Upper lobe of right lung (tissue), 1 donor: Measurements from ENCODE around the gene ADD1. TPM values are rescaled to one million over a fixed set of nuclear protein-coding genes. Genes with fewer than 3 reads are reported as not detected.
A peak's percentile ranks its signal among the peaks of the same experiment; 100 is the strongest.

ENCODE experiments used
- ATAC-seq: fragments of 200-7000 bp; cut with Tn5 transposase; one replicate; pipeline ENCODE4 v1.9.1; 2020; ENCODE audit warnings: mild to moderate bottlenecking, moderate library complexity
- DNase-seq: peaks from one replicate; pipeline ENCODE4 v3.0.0-alpha.2; 2020
- H3K27ac ChIP-seq: fragments of 200-600 bp; one replicate; pipeline ENCODE4 v1.8.0; 2022
- H3K27me3 ChIP-seq: fragments of 200-600 bp; one replicate; pipeline ENCODE4 v1.8.0; 2022; ENCODE audit warnings: mild to moderate bottlenecking
- H3K36me3 ChIP-seq: fragments of 200-600 bp; one replicate; pipeline ENCODE4 v1.8.0; 2022
- H3K4me1 ChIP-seq: fragments of 200-600 bp; one replicate; pipeline ENCODE4 v1.8.0; 2022
- H3K4me3 ChIP-seq: fragments of 200-600 bp; one replicate; pipeline ENCODE4 v1.8.0; 2022; ENCODE audit warnings: mild to moderate bottlenecking
- H3K9me3 ChIP-seq: fragments of 200-600 bp; one replicate; pipeline ENCODE4 v1.8.0; 2022
- CTCF ChIP-seq: fragments of 200-600 bp; IDR thresholded peaks from one replicate; pipeline ENCODE4 v1.8.0; 2022; ENCODE audit warnings: antibody characterized with exemption
- intact Hi-C: fragments of 100-400 bp; cut with DNase I; formaldehyde crosslinking; loops from one replicate; pipeline ENCODE4 v1.11.0; 2022
- total RNA-seq: library from RNA; stranded (reverse); fragmentation: NEBNext Ultra II Directional; extraction: Animal tissue kit (Norgen Biotek cat#: 25700); gene quantifications from one replicate; pipeline ENCODE4 v1.2.1, GENCODE V29; 2021
- donor health status: DM: no; HTN: yes; CAD: no; lungs with severe emphysema.

The ADD1 gene
- total RNA-seq, 1 donor from 2014 or later, result 286 TPM

GRCh38 chr4:2818351-2818939, 25.2 kb upstream of the ADD1 start:
- no peak for TF ChIP-seq CTCF
- peak overlapping the region; percentile 51 for H3K27ac ChIP-seq
- H3K4me1 ChIP-seq, result peaks cover 38% of the 10 kb centered on the region
- peak overlapping the region; percentile 53 for H3K4me3 ChIP-seq
- H3K9me3 ChIP-seq, result no peaks in the 10 kb centered on the region
- DNase-seq, result no peak
- intact Hi-C loops, result no loop called here
- H3K27me3 ChIP-seq, result no peaks in the 10 kb centered on the region
- ATAC-seq, result peak; percentile 6
- H3K36me3 ChIP-seq, result peaks cover 28% of the 10 kb centered on the region

GRCh38 chr4:2819244-2820215, 24.1 kb upstream of the ADD1 start:
- ATAC-seq (no peak), DNase-seq (no peak)
- peak overlapping the region; percentile 3 for H3K27ac ChIP-seq
- no peaks in the 10 kb centered on the region for H3K9me3 ChIP-seq
- no peak overlapping the region for H3K4me3 ChIP-seq
- peaks cover 39% of the 10 kb centered on the region for H3K36me3 ChIP-seq
- no peak for TF ChIP-seq CTCF
- H3K27me3 ChIP-seq, result no peaks in the 10 kb centered on the region
- H3K4me1 ChIP-seq, result peaks cover 29% of the 10 kb centered on the region
- intact Hi-C loops, result no loop called here

- intact Hi-C loops, result no loop called here
- ATAC-seq, result no peak
Observed at GRCh38 chr4:2820216-2820982, 23.2 kb upstream of the ADD1 start.

GRCh38 chr4:2822461-2823300, 21.0 kb upstream of the ADD1 start:
- H3K27ac ChIP-seq, result no peak overlapping the region
- H3K4me1 ChIP-seq, result peaks cover 10% of the 10 kb centered on the region
- DNase-seq (peak; percentile 61), ATAC-seq (no peak)
- intact Hi-C loops, result no loop called here
- H3K9me3 ChIP-seq, result no peaks in the 10 kb centered on the region
- no peak overlapping the region for H3K4me3 ChIP-seq
- no peak for TF ChIP-seq CTCF
- H3K27me3 ChIP-seq, result no peaks in the 10 kb centered on the region
- peaks cover 62% of the 10 kb centered on the region for H3K36me3 ChIP-seq

More at GRCh38 chr4:2820216-2820982, 23.2 kb upstream of the ADD1 start:
- H3K27me3 ChIP-seq, result no peaks in the 10 kb centered on the region
- no peak overlapping the region for H3K4me3 ChIP-seq
- H3K4me1 ChIP-seq, result peaks cover 22% of the 10 kb centered on the region
- no peak overlapping the region for H3K27ac ChIP-seq
- TF ChIP-seq CTCF, result no peak
- H3K9me3 ChIP-seq, result no peaks in the 10 kb centered on the region
- no peak for DNase-seq
- H3K36me3 ChIP-seq, result peaks cover 46% of the 10 kb centered on the region

GRCh38 chr4:2823301-2823670, 20.4 kb upstream of the ADD1 start:
- ATAC-seq, result no peak
- Histone ChIP-seq H3K9me3 (no peaks in the 10 kb centered on the region), H3K36me3 (peaks cover 68% of the 10 kb centered on the region), H3K27ac (peak overlapping the region; percentile 24), H3K4me1 (peaks cover 8% of the 10 kb centered on the region), H3K4me3 (no peak overlapping the region), H3K27me3 (no peaks in the 10 kb centered on the region)
- intact Hi-C loops, result no loop called here
- TF ChIP-seq CTCF, result no peak
- DNase-seq, result peak; percentile 40
